ENCODE measurements around the gene MRPL53. TPM values are rescaled to one million over a fixed set of nuclear protein-coding genes. Genes with fewer than 3 reads are reported as not detected.
A peak's percentile ranks its signal among the peaks of the same experiment; 100 is the strongest.

Gene MRPL53
- polyA plus RNA-seq, 3 donors: 48.6 to 133 (median 106) TPM

GRCh38 chr2:74474899-74475298, 2.4 kb upstream of the MRPL53 start:
- Histone ChIP-seq H4K20me1 (ENCODE audit: insufficient read depth, low read length) (peaks cover 8% of the 10 kb centered on the region), H3K27ac (ENCODE audit: low read depth in 1 of 2, low read length in 2 of 2) (no peak overlapping the region), H3K4me1 (ENCODE audit: control insufficient read depth in 1 of 2, insufficient read depth in 2 of 2, low read length in 2 of 2) (peaks cover 35 to 41% of the 10 kb centered on the region in 2 donors), H3K36me3 (replicated peaks in 1 of 2; ENCODE audit: control insufficient read depth in 1 of 2, insufficient read depth in 2 of 2, low read length in 2 of 2) (peaks cover 14 to 24% of the 10 kb centered on the region in 2 donors), H3K79me2 (ENCODE audit: insufficient read depth, low read length) (peaks cover 22% of the 10 kb centered on the region), H3K9me3 (replicated peaks in 1 of 2; ENCODE audit: control insufficient read depth in 1 of 2, insufficient read depth in 1 of 2, low read length in 2 of 2) (no peaks in the 10 kb centered on the region), H3K4me3 (replicated peaks in 1 of 3; ENCODE audit: low read depth in 2 of 3, low read length in 3 of 3) (no peak overlapping the region), H3K27me3 (ENCODE audit: control insufficient read depth in 2 of 2, insufficient read depth in 2 of 2, low read length in 2 of 2) (no peaks in the 10 kb centered on the region), H3K9ac (ENCODE audit: insufficient read depth, low read length, poor library complexity, severe bottlenecking) (no peak overlapping the region), H2AFZ (ENCODE audit: insufficient read depth, low read depth, low read length, poor library complexity, severe bottlenecking) (no peak overlapping the region), H3K4me2 (replicated peaks; ENCODE audit: extremely low read depth, low read length, poor library complexity, severe bottlenecking) (no peak overlapping the region)
- Mint-ChIP-seq H3K27me3 (ENCODE audit: low read depth in 3 of 3) (peaks cover 0 to 2% (median 2%) of the 10 kb centered on the region in 3 donors), H3K4me1 (peaks cover 35% of the 10 kb centered on the region), H3K9me3 (peaks cover 0 to 3% (median 0%) of the 10 kb centered on the region in 7 donors), H3K36me3 (peaks cover 23 to 41% of the 10 kb centered on the region in 2 donors), H3K4me3 (no peak overlapping the region), H3K27ac (no peak overlapping the region)
- 93% methylated on average over 5 of the region's 5 CpGs for WGBS (ENCODE audit: insufficient coverage)
- intact Hi-C loops (cut with micrococcal nuclease): no loop called here
- DNase-seq: no peak
- TF ChIP-seq, protein P1, sequence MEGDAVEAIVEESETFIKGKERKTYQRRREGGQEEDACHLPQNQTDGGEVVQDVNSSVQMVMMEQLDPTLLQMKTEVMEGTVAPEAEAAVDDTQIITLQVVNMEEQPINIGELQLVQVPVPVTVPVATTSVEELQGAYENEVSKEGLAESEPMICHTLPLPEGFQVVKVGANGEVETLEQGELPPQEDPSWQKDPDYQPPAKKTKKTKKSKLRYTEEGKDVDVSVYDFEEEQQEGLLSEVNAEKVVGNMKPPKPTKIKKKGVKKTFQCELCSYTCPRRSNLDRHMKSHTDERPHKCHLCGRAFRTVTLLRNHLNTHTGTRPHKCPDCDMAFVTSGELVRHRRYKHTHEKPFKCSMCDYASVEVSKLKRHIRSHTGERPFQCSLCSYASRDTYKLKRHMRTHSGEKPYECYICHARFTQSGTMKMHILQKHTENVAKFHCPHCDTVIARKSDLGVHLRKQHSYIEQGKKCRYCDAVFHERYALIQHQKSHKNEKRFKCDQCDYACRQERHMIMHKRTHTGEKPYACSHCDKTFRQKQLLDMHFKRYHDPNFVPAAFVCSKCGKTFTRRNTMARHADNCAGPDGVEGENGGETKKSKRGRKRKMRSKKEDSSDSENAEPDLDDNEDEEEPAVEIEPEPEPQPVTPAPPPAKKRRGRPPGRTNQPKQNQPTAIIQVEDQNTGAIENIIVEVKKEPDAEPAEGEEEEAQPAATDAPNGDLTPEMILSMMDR (IDR thresholded peaks at IDR 0.05): peak; percentile 31

GRCh38 chr2:74474481-74474880, 2.0 kb upstream of the MRPL53 start:
- Mint-ChIP-seq H3K4me3 (no peak overlapping the region), H3K9me3 (peaks cover 0 to 3% (median 0%) of the 10 kb centered on the region in 7 donors), H3K36me3 (peaks cover 23 to 39% of the 10 kb centered on the region in 2 donors), H3K27ac (no peak overlapping the region), H3K4me1 (peaks cover 35% of the 10 kb centered on the region), H3K27me3 (ENCODE audit: low read depth in 3 of 3) (peaks cover 0 to 2% (median 2%) of the 10 kb centered on the region in 3 donors)
- Histone ChIP-seq H3K4me3 (replicated peaks in 1 of 3; ENCODE audit: low read depth in 2 of 3, low read length in 3 of 3) (no peak overlapping the region), H3K27ac (ENCODE audit: low read depth in 1 of 2, low read length in 2 of 2) (no peak overlapping the region), H3K79me2 (ENCODE audit: insufficient read depth, low read length) (peaks cover 18% of the 10 kb centered on the region), H3K27me3 (ENCODE audit: control insufficient read depth in 2 of 2, insufficient read depth in 2 of 2, low read length in 2 of 2) (no peaks in the 10 kb centered on the region), H3K9ac (ENCODE audit: insufficient read depth, low read length, poor library complexity, severe bottlenecking) (no peak overlapping the region), H3K36me3 (replicated peaks in 1 of 2; ENCODE audit: control insufficient read depth in 1 of 2, insufficient read depth in 2 of 2, low read length in 2 of 2) (peaks cover 14 to 22% of the 10 kb centered on the region in 2 donors), H3K4me2 (replicated peaks; ENCODE audit: extremely low read depth, low read length, poor library complexity, severe bottlenecking) (no peak overlapping the region), H4K20me1 (ENCODE audit: insufficient read depth, low read length) (peaks cover 8% of the 10 kb centered on the region), H3K9me3 (replicated peaks in 1 of 2; ENCODE audit: control insufficient read depth in 1 of 2, insufficient read depth in 1 of 2, low read length in 2 of 2) (no peaks in the 10 kb centered on the region), H3K4me1 (ENCODE audit: control insufficient read depth in 1 of 2, insufficient read depth in 2 of 2, low read length in 2 of 2) (peaks cover 35 to 41% of the 10 kb centered on the region in 2 donors), H2AFZ (ENCODE audit: insufficient read depth, low read depth, low read length, poor library complexity, severe bottlenecking) (no peak overlapping the region)
- DNase-seq: no peak
- WGBS (ENCODE audit: insufficient coverage): 98% methylated on average over 6 of the region's 6 CpGs
- TF ChIP-seq, protein P1 (IDR thresholded peaks at IDR 0.05): no peak
- intact Hi-C loops (cut with micrococcal nuclease): no loop called here

All from CD14-positive monocyte (primary cell).